Globus pallidus (tissue), 1 donor: ENCODE data around the gene PSD4.
"Not testable (repeated sequence)": the region's sequence is repeated elsewhere in the genome, so short reads cannot be mapped to it uniquely, and the experiment has no call there.

Experiments used
- DNase-seq: peaks from one replicate; pipeline ENCODE4 v3.0.0-alpha.2; 2015; ENCODE audit warnings: low spot score

PSD4 gene

GRCh38 chr2:113221846-113222245 lies 48.1 kb downstream of the PSD4 start:
- no peak for DNase-seq

- no peak for DNase-seq
Observed at GRCh38 chr2:113223813-113224212, 50.0 kb downstream of the PSD4 start.

- DNase-seq: no peak
Observed at GRCh38 chr2:113224647-113225236, 51.0 kb downstream of the PSD4 start.

GRCh38 chr2:113225263-113226259 lies 51.8 kb downstream of the PSD4 start:
- no peak for DNase-seq

- DNase-seq: no peak
Observed at GRCh38 chr2:113226462-113226861, 52.7 kb downstream of the PSD4 start.

GRCh38 chr2:113227290-113227689 lies 53.5 kb downstream of the PSD4 start:
- DNase-seq: no peak

GRCh38 chr2:113227698-113228097 lies 53.9 kb downstream of the PSD4 start:
- DNase-seq: no peak

- DNase-seq: no peak
Observed at GRCh38 chr2:113228351-113228750, 54.6 kb downstream of the PSD4 start.

GRCh38 chr2:113228991-113229716 lies 55.4 kb downstream of the PSD4 start:
- DNase-seq: no peak

GRCh38 chr2:113229795-113230194 lies 56.0 kb downstream of the PSD4 start:
- DNase-seq: no peak

GRCh38 chr2:113230531-113230930 lies 56.8 kb downstream of the PSD4 start:
- no peak for DNase-seq

- no peak for DNase-seq
Observed at GRCh38 chr2:113231064-113231463, 57.3 kb downstream of the PSD4 start.

GRCh38 chr2:113232123-113232522 lies 58.4 kb downstream of the PSD4 start:
- no peak for DNase-seq

GRCh38 chr2:113232740-113233139 lies 59.0 kb downstream of the PSD4 start:
- no peak for DNase-seq

GRCh38 chr2:113233593-113234550 lies 60.1 kb downstream of the PSD4 start:
- DNase-seq: no peak

- no peak for DNase-seq
Observed at GRCh38 chr2:113234721-113235346, 61.1 kb downstream of the PSD4 start.

GRCh38 chr2:113235347-113236226 lies 61.8 kb downstream of the PSD4 start:
- DNase-seq: not testable (repeated sequence)

GRCh38 chr2:113236367-113237159 lies 62.8 kb downstream of the PSD4 start:
- no peak for DNase-seq

- DNase-seq: no peak
Observed at GRCh38 chr2:113237604-113238160, 63.9 kb downstream of the PSD4 start.
